Activated T-cell treated with anti-CD3 and anti-CD28 coated beads, Interleukin-2, amount 50 U/mL, for 72 hours (primary cell): Measurements from ENCODE around the gene GTF2IRD1. TPM values are rescaled to one million over a fixed set of nuclear protein-coding genes. Genes with fewer than 3 reads are reported as not detected.
"Not testable (repeated sequence)": the region's sequence is repeated elsewhere in the genome, so short reads cannot be mapped to it uniquely, and the experiment has no call there.

ENCODE experiments used
- ATAC-seq, 2 donors: fragments of 150-1000 bp; cut with Tn5 transposase; replicated peaks in 1 of 2; 2 replicates each; pipeline ENCODE4 v1.10.0; 2021; ENCODE audit warnings: moderate library complexity in 2 of 2, mild to moderate bottlenecking in 1 of 2
- DNase-seq, 2 donors: peaks; one replicate each; pipeline ENCODE4 v3.0.0; 2021 to 2022; ENCODE audit warnings: mixed read lengths in 1 of 2
- H3K27ac Mint-ChIP-seq: one replicate; pipeline ENCODE4 v1.8.0; 2022; ENCODE audit warnings: mild to moderate bottlenecking, moderate library complexity, mixed read lengths
- H3K27me3 Mint-ChIP-seq: one replicate; pipeline ENCODE4 v1.8.0; 2022; ENCODE audit warnings: low read depth, mixed read lengths
- H3K36me3 Mint-ChIP-seq, 2 donors: one replicate each; pipeline ENCODE4 v1.8.0; 2022; ENCODE audit warnings: mixed read lengths in 2 of 2, mild to moderate bottlenecking in 1 of 2; ENCODE audit not compliant: insufficient read depth in 2 of 2
- H3K4me1 Mint-ChIP-seq: one replicate; pipeline ENCODE4 v1.8.0; 2022; ENCODE audit warnings: low read depth, mixed read lengths
- H3K4me3 Mint-ChIP-seq, 2 donors: one replicate each; pipeline ENCODE4 v1.8.0; 2022; ENCODE audit warnings: mild to moderate bottlenecking in 2 of 2, mixed read lengths in 2 of 2, moderate library complexity in 2 of 2
- H3K9me3 Mint-ChIP-seq, 2 donors: one replicate each; pipeline ENCODE4 v1.8.0; 2022; ENCODE audit warnings: mixed read lengths in 2 of 2
- total RNA-seq, 2 donors: library from RNA; stranded (reverse); gene quantifications; one replicate each; pipeline ENCODE4 v1.2.3, GENCODE V29; 2022

GTF2IRD1 gene
- total RNA-seq, 2 donors from 2014 or later, result 3.1 to 4.6 TPM

GRCh38 chr7:74495112-74496086, 41.7 kb downstream of the GTF2IRD1 start:
- Mint-ChIP-seq H3K27me3 (no peaks in the 10 kb centered on the region), H3K4me1 (no peaks in the 10 kb centered on the region), H3K36me3 (no peaks in the 10 kb centered on the region), H3K27ac (no peak overlapping the region), H3K9me3 (peaks cover 2 to 7% of the 10 kb centered on the region in 2 donors), H3K4me3 (no peak overlapping the region)
- ATAC-seq (no peak), DNase-seq (no peak)

GRCh38 chr7:74496272-74496671, 42.6 kb downstream of the GTF2IRD1 start:
- peaks cover 2 to 7% of the 10 kb centered on the region in 2 donors for H3K9me3 Mint-ChIP-seq
- no peak overlapping the region for H3K4me3 Mint-ChIP-seq
- DNase-seq, result no peak
- no peak for ATAC-seq
- H3K36me3 Mint-ChIP-seq, result no peaks in the 10 kb centered on the region
- H3K27me3 Mint-ChIP-seq, result no peaks in the 10 kb centered on the region
- H3K4me1 Mint-ChIP-seq, result no peaks in the 10 kb centered on the region
- no peak overlapping the region for H3K27ac Mint-ChIP-seq

DNA sequence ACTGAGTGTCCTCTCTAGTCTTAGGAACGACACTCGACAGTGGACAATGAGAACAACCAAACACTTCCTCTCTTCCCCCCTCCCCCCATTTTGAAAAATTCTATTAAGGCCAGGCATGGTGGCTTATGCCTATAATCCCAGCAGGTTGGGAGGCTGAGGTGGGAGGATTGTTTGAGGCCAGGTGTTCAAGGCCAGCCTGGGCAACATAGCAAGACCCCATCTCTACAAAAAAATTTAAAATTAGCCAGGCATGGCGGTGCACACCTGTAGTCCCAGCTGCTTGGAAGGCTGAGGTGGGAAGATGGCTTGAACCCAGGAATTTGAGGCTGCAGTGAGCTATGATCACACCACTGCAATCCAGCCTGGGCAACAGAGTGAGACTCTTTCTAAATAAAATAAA, 43.1 kb downstream of the GTF2IRD1 start:
- H3K36me3 Mint-ChIP-seq, ATAC-seq: not testable (repeated sequence)

GRCh38 chr7:74498354-74498753, 44.6 kb downstream of the GTF2IRD1 start:
- no peak overlapping the region for H3K4me3 Mint-ChIP-seq
- ATAC-seq (no peak), DNase-seq (no peak)
- no peaks in the 10 kb centered on the region for H3K27me3 Mint-ChIP-seq
- H3K27ac Mint-ChIP-seq, result no peak overlapping the region
- H3K4me1 Mint-ChIP-seq, result no peaks in the 10 kb centered on the region
- H3K36me3 Mint-ChIP-seq, result no peaks in the 10 kb centered on the region
- H3K9me3 Mint-ChIP-seq, result peaks cover 0 to 7% of the 10 kb centered on the region in 2 donors

More for the DNA sequence above, 43.1 kb downstream of the GTF2IRD1 start:
- not testable (repeated sequence) for DNase-seq, H3K27me3 Mint-ChIP-seq, H3K27ac Mint-ChIP-seq, H3K4me1 Mint-ChIP-seq, H3K9me3 Mint-ChIP-seq, H3K4me3 Mint-ChIP-seq

GRCh38 chr7:74498996-74499834, 45.5 kb downstream of the GTF2IRD1 start:
- H3K27me3 Mint-ChIP-seq, result no peaks in the 10 kb centered on the region
- ATAC-seq (no peak), DNase-seq (no peak)
- H3K4me3 Mint-ChIP-seq, result no peak overlapping the region
- H3K36me3 Mint-ChIP-seq, result no peaks in the 10 kb centered on the region
- peaks cover 0 to 7% of the 10 kb centered on the region in 2 donors for H3K9me3 Mint-ChIP-seq
- H3K4me1 Mint-ChIP-seq, result no peaks in the 10 kb centered on the region
- no peak overlapping the region for H3K27ac Mint-ChIP-seq

DNA sequence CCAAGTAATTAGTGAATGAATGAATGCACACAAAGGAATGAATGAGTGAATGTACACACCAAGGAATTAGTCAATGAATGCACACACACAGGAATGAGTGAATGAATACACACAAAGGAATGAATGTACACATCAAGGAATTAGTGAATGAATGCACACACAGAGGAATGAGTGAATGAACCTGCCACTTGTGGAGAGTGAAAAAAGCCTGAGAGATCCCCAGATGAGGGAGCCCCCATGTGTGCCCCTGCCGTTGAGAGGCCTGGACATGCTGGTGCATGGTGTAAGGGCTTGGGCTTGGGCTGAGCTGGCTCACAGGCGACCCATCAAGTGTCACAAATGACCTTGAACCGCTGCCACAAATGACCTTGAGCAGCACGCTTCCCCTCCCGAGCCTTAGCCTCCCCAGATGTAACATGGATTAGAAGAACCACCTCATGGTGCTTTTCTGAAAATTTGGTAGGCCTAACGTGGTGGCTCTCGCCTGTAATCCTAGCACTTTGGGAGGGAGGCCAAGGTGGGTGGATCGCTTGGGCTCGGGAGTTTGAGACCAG, 46.2 kb downstream of the GTF2IRD1 start:
- Mint-ChIP-seq H3K36me3 (no peaks in the 10 kb centered on the region), H3K27me3 (no peaks in the 10 kb centered on the region), H3K9me3 (peaks cover 0 to 7% of the 10 kb centered on the region in 2 donors), H3K4me3 (no peak overlapping the region), H3K27ac (no peak overlapping the region), H3K4me1 (no peaks in the 10 kb centered on the region)
- ATAC-seq, result no peak
- no peak for DNase-seq

DNA sequence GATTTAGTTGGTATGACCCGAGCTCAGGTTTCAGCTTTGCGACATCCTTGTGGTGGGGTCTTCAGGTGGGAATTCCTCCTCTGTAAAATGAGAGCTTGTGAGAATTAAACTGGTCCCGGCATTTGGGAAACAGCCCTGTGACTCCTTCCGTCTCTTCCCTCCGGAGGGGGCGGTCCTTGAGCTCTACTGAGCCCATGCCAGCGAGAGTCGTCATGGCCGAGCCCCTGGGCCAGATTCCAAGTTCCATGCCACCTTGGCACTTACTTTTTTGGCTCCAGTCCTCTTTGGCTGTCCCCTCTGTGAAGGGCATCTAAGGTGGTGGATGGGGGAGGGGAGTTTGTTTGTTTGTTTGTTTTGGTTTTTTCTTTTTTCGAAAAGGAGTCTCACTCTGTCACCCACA, 47.6 kb downstream of the GTF2IRD1 start:
- ATAC-seq, result no peak
- Mint-ChIP-seq H3K4me1 (no peaks in the 10 kb centered on the region), H3K4me3 (no peak overlapping the region), H3K9me3 (peaks cover 0 to 2% of the 10 kb centered on the region in 2 donors), H3K27me3 (no peaks in the 10 kb centered on the region), H3K27ac (no peak overlapping the region), H3K36me3 (no peaks in the 10 kb centered on the region)
- no peak for DNase-seq

GRCh38 chr7:74502216-74502891, 48.6 kb downstream of the GTF2IRD1 start:
- Mint-ChIP-seq H3K27me3 (no peaks in the 10 kb centered on the region), H3K4me3 (no peak overlapping the region), H3K9me3 (no peaks in the 10 kb centered on the region), H3K4me1 (no peaks in the 10 kb centered on the region), H3K27ac (no peak overlapping the region), H3K36me3 (no peaks in the 10 kb centered on the region)
- ATAC-seq (no peak), DNase-seq (no peak)

DNA sequence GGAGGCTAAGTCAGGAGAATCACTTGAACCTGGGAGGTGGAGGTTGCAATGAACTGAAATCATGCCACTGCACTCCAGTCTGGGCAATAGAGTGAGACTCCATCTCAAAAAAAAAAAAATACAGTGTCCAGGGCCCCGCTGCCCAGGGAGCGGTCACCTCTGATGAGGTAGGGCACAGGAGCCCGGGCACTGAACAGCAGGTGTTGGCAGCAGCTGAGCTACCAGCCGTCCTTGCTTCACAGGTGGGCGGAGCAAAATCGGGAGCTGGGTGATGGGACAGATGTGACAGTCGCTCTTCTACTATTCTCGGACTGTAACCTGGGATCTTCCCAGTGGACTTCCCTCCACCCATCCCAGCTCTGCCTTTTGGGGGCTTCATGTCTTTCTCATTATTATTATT, 49.4 kb downstream of the GTF2IRD1 start:
- DNase-seq (no peak), ATAC-seq (no peak)
- Mint-ChIP-seq H3K36me3 (no peaks in the 10 kb centered on the region), H3K4me1 (no peaks in the 10 kb centered on the region), H3K27ac (no peak overlapping the region), H3K27me3 (no peaks in the 10 kb centered on the region), H3K4me3 (no peak overlapping the region), H3K9me3 (no peaks in the 10 kb centered on the region)

- no peaks in the 10 kb centered on the region for H3K27me3 Mint-ChIP-seq
- no peak overlapping the region for H3K27ac Mint-ChIP-seq
Observed at GRCh38 chr7:74503943-74504342, 50.2 kb downstream of the GTF2IRD1 start.

DNA sequence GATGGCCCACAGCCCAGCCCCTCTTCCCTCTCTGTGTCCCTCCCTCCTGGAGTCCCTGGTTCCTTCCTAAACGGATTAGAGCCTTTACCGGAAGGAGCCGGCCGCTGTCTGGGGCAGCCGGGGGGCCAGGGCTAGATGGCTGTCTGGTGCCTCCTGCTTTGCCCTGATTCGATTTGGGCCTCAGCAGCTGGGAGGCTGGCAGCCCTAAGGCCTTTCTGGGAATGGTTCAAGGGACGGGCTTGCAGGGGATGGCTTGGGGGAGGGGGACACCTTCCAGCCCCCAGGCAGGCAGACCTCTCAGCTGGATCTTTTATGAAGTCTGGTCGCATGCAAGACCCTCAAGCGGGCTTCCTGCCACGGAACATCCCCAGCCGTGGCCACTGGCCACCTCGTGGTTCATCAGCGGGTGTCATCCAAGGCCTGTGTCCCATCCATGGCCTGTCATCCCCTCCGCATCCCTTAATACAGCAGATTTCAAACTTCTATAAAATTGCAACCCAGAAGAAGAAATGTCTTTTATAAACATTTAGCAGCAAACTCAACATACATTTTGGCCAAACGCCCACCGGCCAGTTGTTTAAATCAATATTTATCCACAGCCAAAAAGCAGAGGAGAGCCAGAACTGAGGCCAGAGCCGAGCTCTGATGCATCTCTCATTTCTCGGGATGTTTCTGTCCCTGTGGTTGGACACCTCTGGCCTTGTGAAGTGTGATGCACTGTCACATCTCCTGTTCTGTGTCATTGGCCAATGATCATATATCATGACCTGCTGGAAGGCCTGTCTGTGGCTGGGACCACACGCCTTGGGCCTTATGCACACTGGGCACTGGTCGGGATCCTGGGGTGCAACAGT, 52.0 kb downstream of the GTF2IRD1 start:
- Mint-ChIP-seq H3K4me3 (no peak overlapping the region), H3K27ac (no peak overlapping the region), H3K36me3 (no peaks in the 10 kb centered on the region), H3K27me3 (no peaks in the 10 kb centered on the region), H3K9me3 (no peaks in the 10 kb centered on the region), H3K4me1 (no peaks in the 10 kb centered on the region)
- DNase-seq (no peak), ATAC-seq (no peak)

More at GRCh38 chr7:74503943-74504342, 50.2 kb downstream of the GTF2IRD1 start:
- H3K4me3 Mint-ChIP-seq, result no peak overlapping the region
- H3K9me3 Mint-ChIP-seq, result no peaks in the 10 kb centered on the region
- ATAC-seq (no peak), DNase-seq (no peak)
- no peaks in the 10 kb centered on the region for H3K36me3 Mint-ChIP-seq
- no peaks in the 10 kb centered on the region for H3K4me1 Mint-ChIP-seq

DNA sequence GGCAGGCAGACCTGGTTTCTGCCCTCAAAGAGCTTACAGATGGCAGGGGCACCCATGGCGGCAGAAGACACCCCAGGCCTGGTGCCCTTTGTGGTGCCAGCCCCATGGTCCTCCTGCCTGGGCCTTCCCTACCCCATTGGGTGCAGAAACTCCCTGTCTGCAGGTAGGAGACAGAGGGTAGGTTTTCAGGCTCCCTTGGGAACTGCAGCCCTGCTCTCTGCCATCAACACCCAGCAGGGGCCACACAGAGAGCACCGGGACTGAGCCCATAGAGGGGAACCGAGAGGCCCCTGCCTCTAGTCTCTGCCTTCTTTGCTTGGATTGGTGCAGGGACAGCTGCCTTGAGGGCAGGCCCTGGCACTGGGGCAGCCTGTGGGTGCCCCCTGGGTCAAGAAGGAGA, 52.6 kb downstream of the GTF2IRD1 start:
- no peaks in the 10 kb centered on the region for H3K27me3 Mint-ChIP-seq
- H3K36me3 Mint-ChIP-seq, result no peaks in the 10 kb centered on the region
- H3K4me1 Mint-ChIP-seq, result no peaks in the 10 kb centered on the region
- DNase-seq (no peak), ATAC-seq (no peak)
- H3K4me3 Mint-ChIP-seq, result no peak overlapping the region
- no peaks in the 10 kb centered on the region for H3K9me3 Mint-ChIP-seq
- H3K27ac Mint-ChIP-seq, result no peak overlapping the region
